Astrocyte (in vitro differentiated cells and primary cell): ENCODE data around the gene PPP2R3C.

Experiments used
- EZH2 ChIP-seq: IDR thresholded peaks from 2 replicates; pipeline ENCODE4 v1.6.1; 2012; ENCODE audit warnings: mild to moderate bottlenecking, low read length, inconsistent platforms; ENCODE audit not compliant: insufficient read depth
- TF ChIP-seq, protein P1 (sequence below): IDR thresholded peaks from 2 replicates; pipeline ENCODE4 v1.5.1; 2011; ENCODE audit warnings: low read depth, mild to moderate bottlenecking, inconsistent platforms, low read length, moderate library complexity; ENCODE audit not compliant: insufficient read depth

DNA sequence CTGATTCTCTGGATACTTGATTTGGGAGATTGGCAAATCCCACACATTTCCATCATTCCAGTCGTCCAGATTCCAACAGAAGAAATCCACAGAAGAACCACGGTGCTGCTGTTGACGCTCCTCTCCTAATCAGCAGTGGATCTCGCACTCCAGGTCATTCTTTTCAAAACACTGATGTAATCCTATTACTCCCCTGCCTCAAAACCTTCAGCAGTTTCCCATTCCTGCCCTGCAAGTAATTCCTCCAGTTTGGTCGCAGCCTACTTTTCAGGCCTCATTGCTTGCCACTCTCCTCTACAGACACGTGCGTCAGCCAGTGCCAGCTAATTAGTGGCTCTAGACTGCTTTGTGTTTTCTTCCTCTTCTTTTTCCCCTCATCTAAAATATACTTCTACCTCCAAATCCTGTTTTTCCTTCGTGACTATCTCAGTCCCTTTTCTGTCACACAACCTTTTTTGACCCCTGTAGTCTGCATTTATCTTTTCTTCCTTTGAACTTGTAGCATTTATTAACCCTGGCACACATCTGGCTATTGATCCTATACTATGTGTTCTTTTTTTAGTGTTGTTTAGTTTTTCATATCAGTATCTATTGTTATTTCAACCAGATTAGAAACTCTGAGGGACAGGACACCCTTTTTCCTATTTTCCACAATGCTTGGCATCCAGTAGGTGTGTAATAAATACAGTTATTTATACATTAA, 37.3 kb upstream of the PPP2R3C start:
- TF ChIP-seq, protein P1, sequence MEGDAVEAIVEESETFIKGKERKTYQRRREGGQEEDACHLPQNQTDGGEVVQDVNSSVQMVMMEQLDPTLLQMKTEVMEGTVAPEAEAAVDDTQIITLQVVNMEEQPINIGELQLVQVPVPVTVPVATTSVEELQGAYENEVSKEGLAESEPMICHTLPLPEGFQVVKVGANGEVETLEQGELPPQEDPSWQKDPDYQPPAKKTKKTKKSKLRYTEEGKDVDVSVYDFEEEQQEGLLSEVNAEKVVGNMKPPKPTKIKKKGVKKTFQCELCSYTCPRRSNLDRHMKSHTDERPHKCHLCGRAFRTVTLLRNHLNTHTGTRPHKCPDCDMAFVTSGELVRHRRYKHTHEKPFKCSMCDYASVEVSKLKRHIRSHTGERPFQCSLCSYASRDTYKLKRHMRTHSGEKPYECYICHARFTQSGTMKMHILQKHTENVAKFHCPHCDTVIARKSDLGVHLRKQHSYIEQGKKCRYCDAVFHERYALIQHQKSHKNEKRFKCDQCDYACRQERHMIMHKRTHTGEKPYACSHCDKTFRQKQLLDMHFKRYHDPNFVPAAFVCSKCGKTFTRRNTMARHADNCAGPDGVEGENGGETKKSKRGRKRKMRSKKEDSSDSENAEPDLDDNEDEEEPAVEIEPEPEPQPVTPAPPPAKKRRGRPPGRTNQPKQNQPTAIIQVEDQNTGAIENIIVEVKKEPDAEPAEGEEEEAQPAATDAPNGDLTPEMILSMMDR = no peak
- no peak for TF ChIP-seq EZH2
